Caco-2 (cell line): ENCODE measurements around the gene KRTAP12-4. TPM values are rescaled to one million over a fixed set of nuclear protein-coding genes. Genes with fewer than 3 reads are reported as not detected.

ENCODE experiments used
- BruUV-seq: library from RNA; stranded (reverse); fragments of 400-500 nt; replicated peaks from 2 replicates; lab custom pipeline; 2021; lab: Mats Ljungman, UMichigan
- CTCF ChIA-PET: fragments of 300-600 bp; sonication (Branson Sonifier 250); formaldehyde crosslinking; loops from one replicate; lab custom pipeline; 2022; ENCODE audit warnings: antibody characterized with exemption; lab: Charles Lee
- POLR2A ChIA-PET: fragments of 300-600 bp; sonication (Branson Sonifier 250); formaldehyde crosslinking; loops from one replicate; lab custom pipeline; 2022; ENCODE audit warnings: antibody characterized with exemption; lab: Charles Lee
- DNase-seq, 2 experiments: peaks; one replicate each; pipeline versions ENCODE4 v3.0.0 to v3.0.0-alpha.2; 2020 to 2022
- H3K27me3 ChIP-seq: replicated peaks from 2 replicates; pipeline ENCODE4 v1.6.0; 2011; ENCODE audit warnings: low read length; ENCODE audit not compliant: control insufficient read depth, insufficient read depth
- H3K36me3 ChIP-seq: 2 replicates; pipeline ENCODE4 v1.5.1; 2011; ENCODE audit warnings: low read length; ENCODE audit not compliant: control insufficient read depth, insufficient read depth
- H3K4me1 ChIP-seq: fragments of 250-450 bp; sonication (Bioruptor Pico); 2 replicates; pipeline ENCODE4 v1.5.1; 2020; ENCODE audit warnings: mild to moderate bottlenecking
- H3K4me3 ChIP-seq: 2 replicates; pipeline ENCODE4 v1.5.1; 2011; ENCODE audit warnings: low read depth, mild to moderate bottlenecking, control low read depth, low read length
- H3K9me3 ChIP-seq: fragments of 250-450 bp; sonication (Bioruptor Pico); 2 replicates; pipeline ENCODE4 v1.5.1; 2020; ENCODE audit warnings: mild to moderate bottlenecking, moderate library complexity
- H3K27ac Mint-ChIP-seq: one replicate; pipeline ENCODE4 v1.8.0; 2022; ENCODE audit warnings: mixed read lengths; ENCODE audit not compliant: unreplicated experiment
- H3K27me3 Mint-ChIP-seq: one replicate; pipeline ENCODE4 v1.8.0; 2022; ENCODE audit warnings: mixed read lengths; ENCODE audit not compliant: insufficient read depth, unreplicated experiment
- H3K36me3 Mint-ChIP-seq: one replicate; pipeline ENCODE4 v1.8.0; 2022; ENCODE audit warnings: mild to moderate bottlenecking, mixed read lengths; ENCODE audit not compliant: insufficient read depth, unreplicated experiment
- H3K4me1 Mint-ChIP-seq: one replicate; pipeline ENCODE4 v1.8.0; 2022; ENCODE audit warnings: low read depth, mixed read lengths; ENCODE audit not compliant: unreplicated experiment
- H3K4me3 Mint-ChIP-seq: one replicate; pipeline ENCODE4 v1.8.0; 2022; ENCODE audit warnings: mild to moderate bottlenecking, moderate library complexity, mixed read lengths; ENCODE audit not compliant: unreplicated experiment
- H3K9me3 Mint-ChIP-seq: one replicate; pipeline ENCODE4 v1.8.0; 2022; ENCODE audit warnings: mixed read lengths; ENCODE audit not compliant: unreplicated experiment
- CTCF ChIP-seq, 2 experiments: fragments of 200-600 bp in 1 of 2; IDR thresholded peaks; 1 replicate in 1 of 2; 2 replicates in 1 of 2; pipeline versions ENCODE4 v1.5.1 to v1.8.0; 2011 to 2022; ENCODE audit warnings: antibody characterized with exemption in 1 of 2, control low read depth in 1 of 2, inconsistent platforms in 1 of 2, low read depth in 1 of 2, low read length in 1 of 2, mild to moderate bottlenecking in 1 of 2, moderate library complexity in 1 of 2; ENCODE audit not compliant: insufficient read depth in 1 of 2, severe bottlenecking in 1 of 2, unreplicated experiment in 1 of 2
- intact Hi-C: fragments of 100-400 bp; cut with micrococcal nuclease; formaldehyde crosslinking; loops from one replicate; pipeline ENCODE4 v1.10.0; 2022; ENCODE audit not compliant: unreplicated experiment
- total RNA-seq: library from RNA; stranded (reverse); gene quantifications from 2 replicates; pipeline ENCODE4 v1.2.3, GENCODE V29; 2022

KRTAP12-4 gene
- total RNA-seq, 1 experiment from 2014 or later: not detected

GRCh38 chr21:44695641-44696040, 41.2 kb upstream of the KRTAP12-4 start:
- Mint-ChIP-seq H3K36me3 (no peaks in the 10 kb centered on the region), H3K9me3 (peaks cover 24% of the 10 kb centered on the region), H3K4me1 (peaks cover 12% of the 10 kb centered on the region), H3K27ac (no peak overlapping the region), H3K27me3 (no peaks in the 10 kb centered on the region), H3K4me3 (no peak overlapping the region)
- intact Hi-C loops: loop anchor here (2.0 kb wide), 1 partner anchor 23 kb away; no protein-coding TSS in a partner anchor
- DNase-seq: peak in 1 of 2 experiments; percentile 10
- POLR2A ChIA-PET: no interaction called here
- CTCF ChIA-PET: no interaction called here
- H3K9me3 ChIP-seq: peaks cover 8% of the 10 kb centered on the region
- no TSS peak for BruUV-seq
- H3K4me1 ChIP-seq: peaks cover 9% of the 10 kb centered on the region; the same call in 1 of the 2 replicates
- no peak for TF ChIP-seq CTCF (IDR thresholded peaks at IDR 0.05; ENCODE audit: insufficient read depth in 1 of 2, low read depth in 1 of 2, low read length in 1 of 2, severe bottlenecking in 1 of 2, unreplicated experiment in 1 of 2)
- H3K36me3 ChIP-seq: no peaks in the 10 kb centered on the region
- H3K4me3 ChIP-seq: no peak overlapping the region
- no peaks in the 10 kb centered on the region for H3K27me3 ChIP-seq

GRCh38 chr21:44695184-44695583, 40.7 kb upstream of the KRTAP12-4 start:
- POLR2A ChIA-PET: no interaction called here
- H3K27me3 Mint-ChIP-seq: peaks cover under 1% of the 10 kb centered on the region

GRCh38 chr21:44694776-44695175, 40.3 kb upstream of the KRTAP12-4 start:
- Histone ChIP-seq H3K9me3 (peaks cover 8% of the 10 kb centered on the region), H3K4me1 (peaks cover 9% of the 10 kb centered on the region; the same call in 1 of the 2 replicates), H3K36me3 (no peaks in the 10 kb centered on the region), H3K27me3 (no peaks in the 10 kb centered on the region), H3K4me3 (no peak overlapping the region)
- intact Hi-C loops: no loop called here
- Mint-ChIP-seq H3K4me1 (peaks cover 12% of the 10 kb centered on the region), H3K36me3 (no peaks in the 10 kb centered on the region), H3K9me3 (peaks cover 24% of the 10 kb centered on the region), H3K27me3 (peaks cover 5% of the 10 kb centered on the region), H3K27ac (no peak overlapping the region), H3K4me3 (no peak overlapping the region)
- no peak for TF ChIP-seq CTCF (IDR thresholded peaks at IDR 0.05; ENCODE audit: insufficient read depth in 1 of 2, low read depth in 1 of 2, low read length in 1 of 2, severe bottlenecking in 1 of 2, unreplicated experiment in 1 of 2)
- POLR2A ChIA-PET: no interaction called here
- CTCF ChIA-PET: no interaction called here
- DNase-seq: peak in 1 of 2 experiments; percentile 10
- no TSS peak for BruUV-seq

More at GRCh38 chr21:44695184-44695583, 40.7 kb upstream of the KRTAP12-4 start:
- Histone ChIP-seq H3K9me3 (peaks cover 8% of the 10 kb centered on the region), H3K4me1 (peaks cover 9% of the 10 kb centered on the region; the same call in 1 of the 2 replicates), H3K27me3 (no peaks in the 10 kb centered on the region), H3K4me3 (no peak overlapping the region), H3K36me3 (no peaks in the 10 kb centered on the region)
- Mint-ChIP-seq H3K4me3 (no peak overlapping the region), H3K27ac (no peak overlapping the region), H3K9me3 (peaks cover 24% of the 10 kb centered on the region), H3K4me1 (peaks cover 12% of the 10 kb centered on the region), H3K36me3 (no peaks in the 10 kb centered on the region)
- CTCF ChIA-PET: no interaction called here
- no TSS peak for BruUV-seq
- no peak for TF ChIP-seq CTCF (IDR thresholded peaks at IDR 0.05; ENCODE audit: insufficient read depth in 1 of 2, low read depth in 1 of 2, low read length in 1 of 2, severe bottlenecking in 1 of 2, unreplicated experiment in 1 of 2)
- intact Hi-C loops: no loop called here
- peak in 1 of 2 experiments; percentile 17 for DNase-seq
